T-helper 9 cell (primary cell): ENCODE measurements around the gene GADD45A.
"Not testable (repeated sequence)": the region's sequence is repeated elsewhere in the genome, so short reads cannot be mapped to it uniquely, and the experiment has no call there.

Experiments used
- DNase-seq: peaks from one replicate; pipeline ENCODE4 v3.0.0-alpha.2; 2020
- total RNA-seq, 2 donors: gene quantifications; one replicate each; lab custom pipeline; 2026; lab: John Stamatoyannopoulos, UW

Gene GADD45A, protein sequence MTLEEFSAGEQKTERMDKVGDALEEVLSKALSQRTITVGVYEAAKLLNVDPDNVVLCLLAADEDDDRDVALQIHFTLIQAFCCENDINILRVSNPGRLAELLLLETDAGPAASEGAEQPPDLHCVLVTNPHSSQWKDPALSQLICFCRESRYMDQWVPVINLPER
- total RNA-seq: 11.2 to 70.5 reads per million in 2 donors

DNA sequence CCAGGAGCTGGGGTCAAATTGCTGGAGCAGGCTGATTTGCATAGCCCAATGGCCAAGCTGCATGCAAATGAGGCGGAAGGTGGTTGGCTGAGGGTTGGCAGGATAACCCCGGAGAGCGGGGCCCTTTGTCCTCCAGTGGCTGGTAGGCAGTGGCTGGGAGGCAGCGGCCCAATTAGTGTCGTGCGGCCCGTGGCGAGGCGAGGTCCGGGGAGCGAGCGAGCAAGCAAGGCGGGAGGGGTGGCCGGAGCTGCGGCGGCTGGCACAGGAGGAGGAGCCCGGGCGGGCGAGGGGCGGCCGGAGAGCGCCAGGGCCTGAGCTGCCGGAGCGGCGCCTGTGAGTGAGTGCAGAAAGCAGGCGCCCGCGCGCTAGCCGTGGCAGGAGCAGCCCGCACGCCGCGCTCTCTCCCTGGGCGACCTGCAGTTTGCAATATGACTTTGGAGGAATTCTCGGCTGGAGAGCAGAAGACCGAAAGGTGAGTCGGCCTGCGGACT is at the start of gene GADD45A:
Gene GADD45A (plus strand): TSS at position 135 of the 491 bp plus-strand sequence. CDS start 294 bp downstream, at position 429.
- DNase-seq: peak; percentile 90

DNA sequence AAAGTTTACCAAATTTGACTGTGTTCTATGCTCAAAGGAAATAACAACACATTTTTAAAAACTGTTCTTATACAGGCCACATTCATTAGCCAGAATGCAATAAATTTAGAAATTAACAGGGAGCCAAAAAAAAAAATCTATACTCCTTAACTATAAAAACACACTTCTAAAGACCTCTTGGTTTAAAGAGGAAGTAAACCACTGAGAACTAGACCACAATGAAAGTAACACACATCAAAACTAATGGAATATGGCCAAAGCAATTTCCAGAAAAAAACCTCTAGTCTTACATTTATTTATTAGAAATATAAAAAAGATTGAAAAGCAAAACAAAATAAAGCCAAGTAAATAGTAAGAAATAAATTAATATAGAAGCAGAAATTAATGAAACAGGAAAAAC is 48.9 kb upstream of the GADD45A start:
- DNase-seq: no peak

DNA sequence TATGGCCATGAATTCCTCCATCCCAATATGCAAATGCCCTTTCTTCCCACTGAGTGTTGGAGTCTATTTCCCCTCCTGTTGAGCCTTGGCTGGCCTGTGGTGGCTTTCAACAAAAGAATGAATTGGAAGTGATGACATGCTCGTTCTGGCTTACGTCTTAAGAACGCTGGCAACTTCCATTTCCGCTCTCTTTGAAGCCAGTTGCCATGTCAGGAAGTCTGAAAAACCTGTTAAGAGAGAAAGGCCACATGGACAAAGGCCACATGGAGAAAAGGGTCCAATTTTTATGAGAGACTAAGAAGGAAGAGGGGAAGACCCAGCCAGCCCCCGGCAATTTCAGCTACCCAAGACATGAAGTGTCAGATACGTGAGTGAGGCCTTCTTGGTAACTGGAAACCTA is 45.6 kb upstream of the GADD45A start:
- no peak for DNase-seq

DNA sequence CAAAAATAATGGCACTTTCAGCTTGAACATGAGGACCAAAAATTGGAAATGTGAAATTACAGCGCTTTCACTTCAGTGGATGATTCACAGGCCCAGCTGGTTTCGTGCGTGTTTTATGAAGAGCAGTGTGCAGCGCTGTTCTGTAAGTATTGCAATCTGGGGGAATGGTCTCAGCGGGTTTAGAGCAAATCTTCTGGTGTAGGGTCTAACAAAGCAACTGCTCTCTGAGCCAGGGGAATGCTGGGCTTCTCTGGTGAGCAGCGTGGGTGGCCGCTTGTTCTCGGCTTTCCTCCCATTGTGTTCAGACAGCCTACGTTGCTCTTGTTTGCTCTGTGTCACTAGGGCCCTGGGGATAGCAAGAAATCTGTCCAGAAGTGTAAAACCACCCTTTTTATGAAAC is 42.4 kb upstream of the GADD45A start:
- DNase-seq: no peak

DNA sequence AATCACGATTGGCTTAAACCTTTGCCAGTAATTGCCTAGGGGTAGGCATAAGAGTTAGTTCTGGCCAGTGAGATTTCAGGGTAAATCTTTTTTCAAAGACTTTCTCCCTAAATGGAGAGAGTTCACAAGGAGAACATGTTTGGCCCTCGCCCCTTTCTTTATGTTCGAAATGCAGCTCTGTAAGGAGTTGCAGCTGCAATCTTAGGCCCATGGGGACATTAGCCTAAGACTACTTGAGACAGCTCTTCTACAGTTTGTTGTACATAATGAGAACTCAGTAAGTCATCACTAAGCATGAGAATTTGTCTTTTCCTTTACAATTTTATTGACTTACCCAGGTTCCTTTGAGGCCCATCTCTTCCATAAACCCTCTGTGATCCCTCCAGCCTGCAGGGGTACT is 40.4 kb upstream of the GADD45A start:
- DNase-seq: no peak

DNA sequence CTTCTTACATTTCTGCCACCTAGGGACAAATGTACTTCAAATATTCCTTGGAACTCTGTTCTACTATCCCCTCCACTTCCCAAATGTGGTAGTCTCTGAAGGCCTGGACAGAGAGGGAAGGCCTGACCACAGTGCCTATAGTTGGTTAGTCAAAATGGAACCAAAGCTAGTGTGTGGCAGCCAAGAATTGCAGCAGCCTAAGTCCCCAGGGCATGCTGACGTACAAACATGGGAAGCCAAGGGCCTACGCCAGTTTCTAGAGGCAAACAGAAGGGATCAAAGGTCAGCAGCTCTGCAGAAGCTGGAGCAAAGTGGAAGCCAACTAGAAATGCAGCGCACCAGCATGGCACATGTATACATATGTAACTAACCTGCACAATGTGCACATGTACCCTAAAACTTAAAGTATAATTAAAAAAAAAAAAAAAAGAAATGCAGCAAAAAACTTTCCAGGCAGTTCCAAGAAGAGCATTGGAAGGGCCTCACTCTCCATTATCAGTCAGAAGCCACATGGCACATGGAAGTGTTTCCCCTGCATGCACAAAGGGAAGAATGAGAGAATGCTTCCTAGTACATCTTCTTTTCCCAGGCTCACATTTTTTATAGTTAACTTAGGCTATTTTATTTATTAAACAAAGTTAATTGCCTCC is 39.4 kb upstream of the GADD45A start:
- no peak for DNase-seq

DNA sequence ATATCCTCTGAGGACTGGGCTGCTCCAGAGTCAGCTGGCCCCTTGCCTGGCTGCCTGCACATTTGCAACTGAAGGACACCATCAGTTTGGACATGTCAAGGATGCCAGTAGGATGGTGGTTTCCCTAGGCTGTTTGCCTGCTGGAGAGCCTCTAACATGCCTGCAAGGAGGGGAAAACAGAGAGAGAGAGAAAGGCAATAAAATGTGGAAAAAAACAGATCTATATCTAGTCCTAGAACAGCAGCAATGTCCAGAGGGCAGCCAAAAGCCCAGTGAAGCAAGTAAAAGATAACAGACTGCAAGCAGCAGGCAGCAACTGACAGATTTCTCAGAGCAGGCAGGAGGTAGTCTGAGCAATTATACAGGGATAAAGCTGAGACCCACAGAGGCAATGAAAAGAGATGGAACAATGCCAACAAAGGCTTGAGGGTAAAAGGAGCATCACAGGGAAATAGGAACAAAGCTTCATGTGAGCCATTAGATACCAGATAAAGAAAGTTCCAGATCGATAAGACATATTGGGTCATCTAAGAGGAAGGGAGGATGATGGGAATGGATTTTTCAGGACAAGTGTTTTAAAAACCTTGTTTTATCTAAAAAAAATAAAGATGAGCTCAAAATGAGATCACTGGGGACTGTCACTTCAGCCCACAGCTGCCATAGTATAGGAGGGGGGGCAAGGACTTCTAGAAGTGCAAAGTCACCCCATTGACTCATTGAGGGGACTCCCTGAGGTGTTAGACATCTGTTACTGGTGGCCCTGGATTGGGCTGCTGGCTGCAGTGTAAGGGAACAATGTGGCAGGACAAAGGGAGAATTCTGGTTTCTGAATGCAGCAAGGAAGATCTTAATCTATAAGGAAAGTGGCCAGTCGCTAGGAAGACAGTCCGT is 38.6 kb upstream of the GADD45A start:
- DNase-seq: no peak

DNA sequence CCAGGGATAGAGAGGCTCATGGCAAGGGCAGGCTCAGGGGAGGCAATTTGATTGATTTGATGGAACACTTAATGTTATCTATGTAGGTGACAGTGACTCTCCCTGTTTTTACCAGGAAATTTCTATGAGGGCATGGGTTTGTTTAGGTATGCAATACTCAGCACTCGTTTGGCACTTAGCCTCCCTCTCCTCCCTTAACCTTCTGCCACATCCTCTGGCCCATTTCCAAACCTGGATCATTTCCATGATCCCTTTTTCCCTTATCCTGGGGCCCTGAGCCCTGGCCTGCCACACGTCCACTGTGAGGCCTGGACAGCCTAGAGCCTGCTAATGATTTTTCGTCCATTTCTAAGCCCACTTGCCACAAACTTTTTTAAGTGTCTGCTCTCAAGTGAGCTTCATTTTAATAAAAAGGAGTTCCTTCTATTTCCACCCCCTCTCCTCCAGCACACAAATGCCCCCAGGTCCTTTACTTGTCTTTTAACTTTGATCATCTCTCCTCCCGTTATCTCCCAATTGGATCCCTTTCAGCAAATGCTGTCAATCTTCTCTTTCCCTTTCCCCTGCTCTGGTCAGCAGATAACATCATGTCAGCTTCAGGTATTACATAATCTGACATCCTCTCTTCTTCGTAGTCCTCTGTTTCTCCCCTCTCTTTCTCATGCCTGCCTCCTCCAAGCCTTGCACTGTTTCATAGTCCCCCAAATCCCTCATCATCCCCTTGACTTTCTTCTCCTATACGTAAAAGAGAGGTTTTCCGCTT is 37.8 kb upstream of the GADD45A start:
- DNase-seq: no peak

DNA sequence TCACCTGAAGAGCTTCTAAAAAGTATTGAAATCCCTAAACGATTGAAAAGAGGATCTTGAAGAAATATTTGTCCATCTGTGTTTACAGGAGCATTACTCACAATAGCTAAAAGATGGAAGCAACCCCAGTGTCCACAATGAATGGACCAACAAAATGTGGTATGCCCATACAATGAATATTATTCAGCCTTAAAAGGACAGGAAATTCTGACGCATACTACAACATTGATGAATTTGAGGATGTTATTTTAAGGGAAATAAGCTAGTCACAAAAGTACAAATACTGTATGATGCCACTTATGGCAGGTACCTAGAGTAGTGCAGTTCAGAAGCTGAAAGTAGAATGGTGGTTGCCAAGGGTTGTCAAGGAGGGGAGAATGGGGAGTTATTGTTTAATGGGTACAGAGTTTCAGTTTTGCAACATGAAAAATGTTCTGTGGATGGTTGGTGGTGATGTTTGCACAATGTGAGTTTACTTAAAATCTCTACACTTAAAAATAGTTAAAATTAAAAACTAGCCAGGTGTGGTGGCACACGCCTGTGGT is 37.1 kb upstream of the GADD45A start:
- no peak for DNase-seq

DNA sequence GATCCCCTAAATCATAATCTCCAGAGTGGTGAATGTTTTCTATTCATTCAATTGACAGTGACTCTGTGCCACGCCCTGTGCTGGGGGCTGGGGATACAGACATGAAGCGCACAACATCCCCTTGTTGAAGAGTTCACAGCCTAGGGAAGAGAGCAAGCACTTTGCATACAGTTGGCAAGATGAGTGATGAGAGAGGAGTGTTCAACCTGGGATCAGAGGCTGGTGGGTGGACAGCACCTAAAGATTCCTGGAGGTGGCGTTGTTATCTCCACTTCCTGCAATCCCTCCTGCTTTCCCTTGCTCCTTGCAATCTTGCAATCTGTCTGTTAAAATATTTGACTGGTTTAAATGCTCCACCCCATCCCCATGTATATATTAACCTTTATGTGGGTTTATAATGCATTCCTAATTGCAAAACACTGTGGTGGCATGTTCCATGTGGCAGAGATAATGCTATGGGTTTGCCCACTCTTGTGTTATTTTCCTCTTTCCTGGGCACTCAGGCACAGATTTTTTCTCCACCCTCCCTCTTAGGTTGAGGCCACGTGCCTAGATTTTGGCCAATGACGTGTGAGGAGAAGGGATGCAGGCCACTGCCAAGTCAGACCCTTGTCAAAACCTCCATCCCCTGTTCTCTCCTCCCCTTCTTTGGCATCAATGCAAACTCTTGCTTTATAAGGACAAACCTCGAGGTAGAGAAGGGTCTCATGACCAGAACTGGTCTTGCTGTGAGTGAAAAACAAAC is 36.2 kb upstream of the GADD45A start:
- no peak for DNase-seq

DNA sequence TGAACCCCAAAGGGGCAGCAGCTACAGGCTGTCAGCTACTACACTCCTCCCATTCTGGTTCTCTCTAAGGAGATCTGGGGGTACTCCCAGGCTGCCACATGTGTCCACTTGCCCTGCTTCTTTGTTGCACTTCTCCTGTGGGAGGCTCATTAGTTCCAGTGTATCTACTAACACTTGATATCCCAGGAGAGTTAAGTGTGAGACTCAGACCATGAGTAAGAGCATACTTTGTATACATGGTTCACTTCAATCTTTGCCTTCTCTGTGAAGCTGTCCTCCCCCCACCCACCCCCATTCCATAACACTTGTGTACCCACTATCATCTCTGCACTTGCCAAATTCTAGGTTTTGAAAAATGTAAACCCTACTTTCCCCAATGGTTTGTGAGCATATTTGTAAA is 34.9 kb upstream of the GADD45A start:
- DNase-seq: no peak

DNA sequence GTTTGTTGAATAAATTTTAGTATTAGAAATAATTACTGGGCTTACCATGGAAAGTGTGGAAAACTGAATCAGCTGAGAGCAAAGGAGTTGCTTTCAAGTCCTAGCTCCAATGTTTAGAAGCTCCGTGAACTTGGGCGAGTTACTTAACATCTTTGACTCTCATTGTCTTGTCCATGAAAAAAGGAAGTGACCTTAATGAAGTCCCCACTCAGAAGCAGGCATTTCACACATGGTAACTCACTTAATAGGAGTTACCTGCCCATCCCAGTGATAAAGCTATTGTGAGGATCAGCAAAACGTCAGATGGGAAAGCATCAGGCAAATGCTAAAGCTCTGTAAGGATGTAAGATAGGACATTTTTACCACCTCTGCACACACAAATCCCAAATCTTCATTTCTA is 34.0 kb upstream of the GADD45A start:
- no peak for DNase-seq

DNA sequence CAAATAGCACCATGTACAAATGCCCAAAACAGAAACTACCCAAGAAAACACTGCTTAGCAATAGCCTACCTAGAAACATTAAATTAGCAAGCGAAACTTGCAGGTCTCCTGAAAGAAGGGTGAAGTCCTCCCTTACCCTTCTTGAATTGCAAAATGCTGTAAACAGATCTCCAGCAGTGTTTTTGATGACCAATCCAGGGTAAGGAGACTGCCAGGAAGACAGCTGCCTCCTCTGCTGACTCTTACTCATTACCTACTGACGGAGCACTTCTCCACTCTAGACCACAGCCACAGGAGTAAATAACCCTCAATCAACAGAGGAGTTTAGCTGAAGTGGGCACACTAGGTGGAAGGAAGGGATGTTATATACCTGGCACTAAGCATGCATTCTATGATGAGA is 32.2 kb upstream of the GADD45A start:
- DNase-seq: no peak

DNA sequence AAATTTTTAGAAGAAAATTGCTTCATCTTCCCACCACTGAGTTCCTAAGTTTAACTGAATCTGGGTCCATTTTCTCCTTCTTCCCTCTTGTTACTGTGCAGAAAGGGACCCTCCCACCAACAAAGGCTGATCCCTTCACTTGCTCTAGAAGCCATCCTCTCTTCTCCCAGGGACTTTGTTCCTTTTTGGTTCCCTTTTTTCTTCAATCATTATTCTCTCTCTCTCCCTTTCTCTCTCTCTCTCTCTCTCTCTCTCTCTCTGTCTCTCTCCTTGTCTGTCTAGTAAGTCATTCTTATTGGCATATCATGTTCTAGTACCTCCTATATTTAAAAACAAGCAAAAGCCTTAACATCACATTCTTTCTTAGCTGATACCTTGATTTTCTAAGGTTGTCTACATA is 31.7 kb upstream of the GADD45A start:
- DNase-seq: no peak

DNA sequence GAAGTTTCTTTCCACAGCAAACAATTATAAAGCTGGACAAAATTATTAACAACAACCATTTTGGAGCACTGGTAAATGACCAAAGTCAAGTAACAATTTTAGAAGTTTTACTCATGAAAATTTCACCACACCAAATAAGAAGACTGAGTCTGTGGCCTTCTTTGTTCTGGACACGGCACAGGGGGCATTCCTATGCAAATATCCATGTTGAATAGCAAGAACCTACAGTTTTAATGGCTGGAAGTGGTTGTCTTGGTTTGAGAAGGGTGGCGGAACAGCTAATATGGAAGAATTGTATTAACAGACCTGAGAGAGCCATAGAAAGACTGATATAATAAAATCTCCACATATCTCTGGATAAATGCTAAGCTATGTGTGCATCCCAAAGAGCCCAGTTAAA is 29.4 kb upstream of the GADD45A start:
- no peak for DNase-seq

DNA sequence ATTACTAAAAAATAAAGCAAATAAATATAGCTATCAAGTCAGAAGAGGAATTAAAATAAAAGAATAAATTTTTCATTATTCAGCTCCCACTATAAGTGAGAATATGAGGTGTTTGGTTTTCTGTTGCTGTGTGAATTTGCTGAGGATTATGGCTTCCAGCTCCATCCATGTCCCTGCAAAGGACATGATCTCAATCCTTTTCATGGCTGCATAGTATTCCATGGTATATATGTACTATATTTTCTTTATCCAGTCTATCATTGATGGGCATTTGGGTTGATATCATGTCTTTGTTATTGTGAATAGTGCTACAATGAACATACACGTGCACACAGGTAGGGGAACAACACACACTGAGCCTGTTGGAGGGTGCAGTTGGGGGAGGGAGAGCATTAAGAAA is 27.8 kb upstream of the GADD45A start:
- not testable (repeated sequence) for DNase-seq

DNA sequence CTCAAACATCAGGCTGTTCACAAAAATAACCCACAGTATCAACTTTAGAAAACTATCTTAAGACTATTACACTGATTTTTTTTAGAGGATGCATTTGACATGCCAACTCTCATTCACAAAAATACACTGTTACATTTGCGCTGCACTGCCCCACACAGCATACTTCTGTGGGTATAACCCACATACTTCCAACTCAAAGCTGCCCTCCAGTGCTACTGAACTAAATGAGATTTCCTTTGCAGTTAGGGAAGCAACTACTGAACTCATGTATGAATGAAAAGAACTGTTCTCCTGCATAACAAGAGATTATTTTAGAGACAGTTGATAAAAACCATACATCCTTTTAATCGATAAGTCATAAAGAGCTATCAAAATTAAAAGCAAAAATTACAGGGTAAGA is 25.8 kb upstream of the GADD45A start:
- no peak for DNase-seq

DNA sequence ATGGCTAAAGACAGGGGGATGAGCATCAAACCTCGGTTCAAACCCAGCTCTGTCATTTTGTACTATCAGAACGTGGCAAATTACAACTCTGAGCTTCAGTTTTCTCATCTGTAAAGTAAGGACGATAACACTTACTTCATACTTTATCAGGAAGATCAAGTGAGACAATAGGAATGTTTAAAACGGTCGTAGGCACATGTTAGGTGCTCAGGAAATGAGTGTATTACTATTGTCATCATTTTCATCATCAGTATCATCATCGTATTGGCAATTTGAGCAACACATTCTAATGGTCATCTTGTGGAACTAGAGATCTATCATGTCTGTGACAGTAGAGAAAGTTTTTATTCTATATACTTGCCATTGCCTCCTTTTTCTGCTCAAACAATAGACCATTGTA is 22.1 kb upstream of the GADD45A start:
- DNase-seq: no peak

DNA sequence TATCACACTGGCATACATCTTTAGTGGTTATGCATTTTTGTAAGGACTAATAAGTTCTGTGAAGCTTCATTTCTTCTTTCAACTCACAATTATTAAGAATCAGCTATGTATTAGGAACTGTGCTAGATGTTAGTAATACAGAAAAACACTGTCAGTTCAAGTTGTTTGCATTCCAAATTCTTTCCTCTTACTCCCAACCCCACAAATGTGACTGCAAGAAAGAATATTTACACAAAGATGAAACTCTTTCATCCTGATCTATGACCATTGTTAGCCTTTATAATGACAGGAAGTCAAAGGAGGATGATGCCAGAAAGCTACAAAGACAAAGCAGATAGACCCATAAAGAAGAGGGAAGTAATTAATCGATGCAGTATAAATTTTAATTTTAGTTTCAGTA is 21.0 kb upstream of the GADD45A start:
- no peak for DNase-seq

DNA sequence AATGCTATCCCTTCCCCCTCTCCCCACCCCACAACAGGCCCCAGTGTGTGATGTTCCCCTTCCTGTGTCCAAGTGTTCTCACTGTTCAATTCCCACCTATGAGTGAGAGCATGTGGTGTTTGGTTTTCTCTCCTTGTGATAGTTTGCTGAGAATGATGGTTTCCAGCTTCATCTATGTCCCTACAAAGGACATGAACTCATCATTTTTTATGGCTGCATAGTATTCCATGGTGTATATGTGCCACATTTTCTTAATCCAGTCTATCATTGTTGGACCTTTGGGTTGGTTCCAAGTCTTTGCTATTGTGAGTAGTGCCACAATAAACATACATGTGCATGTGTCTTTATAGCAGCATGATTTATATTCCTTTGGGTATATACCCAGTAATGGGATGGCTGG is 19.7 kb upstream of the GADD45A start:
- not testable (repeated sequence) for DNase-seq

DNA sequence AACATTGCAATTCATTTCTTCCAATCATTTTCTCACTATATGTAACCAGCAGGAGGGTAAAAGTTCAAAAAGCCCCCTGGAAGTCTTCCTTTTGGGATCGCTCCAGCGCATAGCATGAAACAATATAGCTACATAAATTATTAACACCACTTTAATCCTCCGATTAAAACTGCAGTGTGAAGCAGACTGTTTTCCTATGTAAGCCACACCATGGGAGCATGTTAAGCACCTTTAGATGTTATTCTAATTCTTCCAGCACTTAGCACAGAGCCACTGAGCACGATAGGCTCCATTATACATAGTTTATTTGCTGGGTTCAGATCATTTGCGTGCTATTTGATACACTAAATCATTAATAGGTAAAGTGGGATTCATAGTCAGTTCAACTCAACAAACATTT is 18.4 kb upstream of the GADD45A start:
- DNase-seq: no peak

DNA sequence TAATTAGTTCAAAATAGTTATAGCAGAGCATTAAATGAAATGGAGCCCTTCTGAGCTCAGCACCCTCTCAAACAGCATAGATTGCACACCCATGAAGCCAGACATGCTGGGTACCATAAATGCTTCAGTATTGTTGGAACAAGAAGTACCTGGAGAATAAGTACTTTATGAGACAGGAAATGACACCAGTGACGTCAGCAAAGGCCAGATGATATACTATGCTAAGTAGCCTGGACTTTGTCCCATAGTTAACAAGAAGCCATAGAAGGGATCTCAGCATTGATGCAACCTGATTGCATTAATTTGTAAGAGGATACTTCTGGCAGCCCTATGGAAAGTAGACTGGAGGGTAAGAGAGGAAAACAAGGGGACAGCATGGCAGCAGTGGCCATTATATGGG is 16.3 kb upstream of the GADD45A start:
- no peak for DNase-seq
